ENCODE results near the gene DGAT2L6.

DNA sequence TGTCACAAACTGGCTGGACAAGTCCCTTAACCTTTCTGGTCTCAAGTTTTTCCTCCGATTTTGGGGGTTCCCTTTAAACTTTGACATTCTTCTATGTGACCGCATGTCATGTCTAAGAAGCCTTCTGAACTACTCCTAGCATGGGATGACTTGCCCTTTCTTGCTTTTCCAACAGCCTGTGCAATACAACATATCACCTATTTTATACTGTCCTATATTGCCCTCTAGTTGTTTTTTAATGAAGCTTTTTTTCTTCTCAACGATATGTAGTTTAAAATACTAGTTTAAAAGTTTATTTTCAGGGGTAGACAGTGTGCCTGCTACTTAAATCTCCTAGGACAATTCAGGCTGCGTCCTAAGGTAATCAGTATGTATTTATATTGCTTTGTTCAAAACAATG is 45.1 kb upstream of the DGAT2L6 start:
- TF ChIP-seq POLR2A (IDR thresholded peaks at IDR 0.05) (no peak), CTCF (IDR thresholded peaks at IDR 0.05) (no peak)

Data from suprapubic skin (tissue), 3 donors.